Thymus (tissue), 11 donors: Measurements from ENCODE around the gene MYOM3. TPM values are rescaled to one million over a fixed set of nuclear protein-coding genes. Genes with fewer than 3 reads are reported as not detected.

ENCODE experiments used
- DNase-seq, 9 donors: peaks; one replicate each; pipeline ENCODE4 v3.0.0-alpha.2; 2013; ENCODE audit warnings: low spot score in 9 of 9, low read depth in 6 of 9, missing footprints in 1 of 9
- H3K27ac ChIP-seq, 2 donors: one replicate each; pipeline ENCODE4 v1.5.1; 2013; ENCODE audit warnings: control low read depth in 1 of 2, low read depth in 1 of 2, low read length in 1 of 2, mild to moderate bottlenecking in 1 of 2, moderate library complexity in 1 of 2
- H3K27me3 ChIP-seq, 2 donors: one replicate each; pipeline ENCODE4 v1.5.1; 2013; ENCODE audit warnings: low read length in 1 of 2; ENCODE audit not compliant: control insufficient read depth in 2 of 2, insufficient read depth in 1 of 2
- H3K36me3 ChIP-seq, 2 donors: one replicate each; pipeline ENCODE4 v1.5.1; 2013; ENCODE audit warnings: low read length in 1 of 2, mild to moderate bottlenecking in 1 of 2, moderate library complexity in 1 of 2; ENCODE audit not compliant: control insufficient read depth in 2 of 2, insufficient read depth in 2 of 2
- H3K4me1 ChIP-seq, 2 donors: one replicate each; pipeline ENCODE4 v1.5.1; 2013; ENCODE audit warnings: low read length in 2 of 2; ENCODE audit not compliant: control insufficient read depth in 2 of 2, insufficient read depth in 2 of 2
- H3K4me3 ChIP-seq, 2 donors: one replicate each; pipeline ENCODE4 v1.5.1; 2013; ENCODE audit warnings: low read length in 2 of 2, control low read depth in 1 of 2, mild to moderate bottlenecking in 1 of 2
- H3K9me3 ChIP-seq, 2 donors: one replicate each; pipeline ENCODE4 v1.5.1; 2013; ENCODE audit warnings: low read length in 1 of 2, mild to moderate bottlenecking in 1 of 2; ENCODE audit not compliant: control insufficient read depth in 2 of 2, insufficient read depth in 1 of 2
- WGBS: extraction: QIAGEN DNeasy Blood & Tissue Kit; methylation state at CpG from one replicate; pipeline ENCODE4 v1.1.7; 2013; 5-methylcytosine and 5-hydroxymethylcytosine counted together
- polyA plus RNA-seq: library from polyadenylated mRNA; stranded (reverse); fragments of 200-250 nt; gene quantifications from one replicate; pipeline ENCODE4 v1.2.3, GENCODE V29; 2013
- total RNA-seq: library from RNA; stranded (reverse); fragments of 120-200 nt; gene quantifications from one replicate; pipeline ENCODE4 v1.2.4, GENCODE V29; 2013
- donor health status: healthy.

Gene MYOM3
- total and polyA plus RNA-seq, 2 donors: 0.71 to 1.5 TPM

GRCh38 chr1:24119489-24119858 is 7.5 kb upstream of the MYOM3 start:
- peaks cover 0 to 3% of the 10 kb centered on the region in 2 donors for H3K4me1 ChIP-seq
- no peak overlapping the region for H3K4me3 ChIP-seq
- no peaks in the 10 kb centered on the region for H3K9me3 ChIP-seq
- H3K27ac ChIP-seq: no peak overlapping the region
- H3K36me3 ChIP-seq: no peaks in the 10 kb centered on the region
- 84% methylated on average over 5 of the region's 5 CpGs for WGBS
- peaks cover 0 to 9% of the 10 kb centered on the region in 2 donors for H3K27me3 ChIP-seq
- DNase-seq: no peak

- Histone ChIP-seq H3K27ac (no peak overlapping the region), H3K4me3 (no peak overlapping the region), H3K27me3 (peaks cover 0 to 15% of the 10 kb centered on the region in 2 donors), H3K36me3 (no peaks in the 10 kb centered on the region), H3K9me3 (no peaks in the 10 kb centered on the region), H3K4me1 (peaks cover 0 to 3% of the 10 kb centered on the region in 2 donors)
- no peak for DNase-seq
- WGBS: 89% methylated on average over 8 of the region's 8 CpGs
Observed at GRCh38 chr1:24118410-24119242, 6.7 kb upstream of the MYOM3 start.

- H3K9me3 ChIP-seq: no peaks in the 10 kb centered on the region
- no peak overlapping the region for H3K27ac ChIP-seq
- H3K4me1 ChIP-seq: peaks cover 0 to 3% of the 10 kb centered on the region in 2 donors
- no peak for DNase-seq
- no peaks in the 10 kb centered on the region for H3K36me3 ChIP-seq
- H3K27me3 ChIP-seq: peaks cover 0 to 20% of the 10 kb centered on the region in 2 donors
- H3K4me3 ChIP-seq: no peak overlapping the region
- WGBS: 95% methylated on average over 14 of the region's 14 CpGs
Observed at GRCh38 chr1:24117722-24118409, 5.9 kb upstream of the MYOM3 start.

- H3K27me3 ChIP-seq: peaks cover 0 to 27% of the 10 kb centered on the region in 2 donors
- WGBS: 99% methylated on average over 2 of the region's 2 CpGs
- DNase-seq: no peak
- H3K36me3 ChIP-seq: no peaks in the 10 kb centered on the region
- H3K4me1 ChIP-seq: peaks cover 0 to 3% of the 10 kb centered on the region in 2 donors
- no peak overlapping the region for H3K4me3 ChIP-seq
- no peaks in the 10 kb centered on the region for H3K9me3 ChIP-seq
- no peak overlapping the region for H3K27ac ChIP-seq
Observed at GRCh38 chr1:24117132-24117531, 5.2 kb upstream of the MYOM3 start.

- Histone ChIP-seq H3K27ac (no peak overlapping the region), H3K27me3 (peaks cover 0 to 43% of the 10 kb centered on the region in 2 donors), H3K4me3 (no peak overlapping the region), H3K36me3 (no peaks in the 10 kb centered on the region), H3K9me3 (no peaks in the 10 kb centered on the region), H3K4me1 (no peaks in the 10 kb centered on the region)
- WGBS: 98% methylated on average over 6 of the region's 6 CpGs
- no peak for DNase-seq
Observed at GRCh38 chr1:24114753-24115152, 2.8 kb upstream of the MYOM3 start.

GRCh38 chr1:24113641-24114033 is 1.7 kb upstream of the MYOM3 start:
- DNase-seq: no peak
- 69% methylated on average over 6 of the region's 6 CpGs for WGBS
- Histone ChIP-seq H3K9me3 (no peaks in the 10 kb centered on the region), H3K27me3 (peaks cover 0 to 45% of the 10 kb centered on the region in 2 donors), H3K4me1 (no peaks in the 10 kb centered on the region), H3K4me3 (no peak overlapping the region), H3K36me3 (no peaks in the 10 kb centered on the region), H3K27ac (no peak overlapping the region)

- no peaks in the 10 kb centered on the region for H3K9me3 ChIP-seq
- DNase-seq: no peak
- H3K4me1 ChIP-seq: no peaks in the 10 kb centered on the region
- no peak overlapping the region for H3K4me3 ChIP-seq
- H3K36me3 ChIP-seq: no peaks in the 10 kb centered on the region
- H3K27ac ChIP-seq: no peak overlapping the region
- WGBS: 90% methylated on average over 20 of the region's 20 CpGs
- peaks cover 0 to 41% of the 10 kb centered on the region in 2 donors for H3K27me3 ChIP-seq
Observed at GRCh38 chr1:24111262-24111995, 506 bp downstream of the MYOM3 start.

GRCh38 chr1:24110642-24111261 is 1.2 kb downstream of the MYOM3 start:
- H3K27ac ChIP-seq: no peak overlapping the region
- H3K27me3 ChIP-seq: peaks cover 0 to 40% of the 10 kb centered on the region in 2 donors
- H3K36me3 ChIP-seq: no peaks in the 10 kb centered on the region
- WGBS: 91% methylated on average over 14 of the region's 14 CpGs
- H3K4me1 ChIP-seq: no peaks in the 10 kb centered on the region
- no peaks in the 10 kb centered on the region for H3K9me3 ChIP-seq
- no peak for DNase-seq
- H3K4me3 ChIP-seq: no peak overlapping the region
